ENCODE results near the gene KRTAP10-11.

Gene KRTAP10-11

GRCh38 chr21:44695184-44695583 lies 49.0 kb downstream of the KRTAP10-11 start:
- DNase-seq (ENCODE audit: low read depth in 2 of 3, low spot score in 1 of 3): no peak

GRCh38 chr21:44695641-44696040 lies 49.4 kb downstream of the KRTAP10-11 start:
- no peak for DNase-seq (ENCODE audit: low read depth in 2 of 3, low spot score in 1 of 3)

GRCh38 chr21:44696572-44696971 lies 50.4 kb downstream of the KRTAP10-11 start:
- DNase-seq (ENCODE audit: low read depth in 2 of 3, low spot score in 1 of 3): no peak

All from stimulated activated CD4-positive, alpha-beta T cell treated with anti-CD3 and anti-CD28 coated beads, Interleukin-12 subunit alpha, Interleukin-12 subunit beta, amount 100 ng/mL, for 48 hours (primary cell).